ENCODE measurements around the gene LBP.
"Not testable (repeated sequence)": the region's sequence is repeated elsewhere in the genome, so short reads cannot be mapped to it uniquely, and the experiment has no call there.

Gene LBP

DNA sequence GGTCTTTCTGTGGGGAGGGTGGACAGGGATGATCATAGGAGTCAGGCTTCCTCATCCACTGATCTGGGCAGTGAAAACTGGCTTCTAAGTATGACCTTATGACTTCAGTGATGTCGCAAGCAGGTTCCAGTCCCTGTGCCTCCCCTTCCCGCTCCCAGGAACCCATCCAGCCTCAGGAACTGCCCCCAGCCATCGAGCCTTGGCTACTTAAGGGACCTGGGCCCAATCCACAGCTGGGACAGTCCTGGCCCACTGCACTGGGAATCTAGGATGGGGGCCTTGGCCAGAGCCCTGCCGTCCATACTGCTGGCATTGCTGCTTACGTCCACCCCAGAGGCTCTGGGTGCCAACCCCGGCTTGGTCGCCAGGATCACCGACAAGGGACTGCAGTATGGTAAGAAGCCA is at the start of gene LBP:
Gene LBP (plus strand): TSS at position 236 of the 405 bp plus-strand sequence. CDS start 35 bp downstream, at position 271.
- no peak for DNase-seq (ENCODE audit: extremely low read depth in 1 of 2, low read depth in 1 of 2)

DNA sequence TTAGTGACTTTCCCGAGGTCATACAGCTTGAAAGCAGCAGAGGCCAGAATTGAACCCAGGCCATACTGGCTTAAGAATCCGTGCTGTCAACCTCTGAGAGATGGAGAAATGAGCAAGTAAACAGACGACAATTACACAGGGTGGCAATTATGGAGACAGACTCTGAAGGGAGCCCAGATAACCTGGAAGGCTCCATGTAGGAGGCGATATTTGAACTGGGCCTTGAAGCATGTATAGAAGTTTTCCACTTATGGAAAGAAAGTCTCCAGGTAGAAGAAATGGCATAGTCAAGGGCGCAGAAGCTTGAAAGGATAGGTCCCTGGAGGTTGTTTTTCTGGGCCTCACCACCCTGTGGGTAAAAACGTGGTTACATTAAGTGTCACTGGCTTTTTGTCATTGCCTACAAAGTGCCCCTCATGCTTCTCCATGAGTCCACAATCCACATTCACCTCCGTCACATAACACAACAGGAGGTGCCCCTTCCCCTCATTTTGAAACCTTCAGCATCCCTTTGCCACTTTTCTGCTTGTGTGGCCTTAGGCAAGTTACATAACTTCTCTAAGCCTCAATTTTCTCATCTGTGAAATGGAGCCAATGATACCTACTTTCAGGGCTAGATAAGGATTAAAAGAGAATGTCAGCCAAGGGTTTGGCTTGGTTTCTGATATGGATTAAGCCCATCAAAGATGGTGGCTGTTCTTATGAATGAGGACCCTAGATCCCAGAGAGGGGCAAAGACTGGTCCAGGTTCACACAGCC is 48.2 kb upstream of the LBP start:
- no peak for DNase-seq (ENCODE audit: extremely low read depth in 1 of 2, low read depth in 1 of 2)

GRCh38 chr20:38298768-38299288 is 47.5 kb upstream of the LBP start:
- no peak for DNase-seq (ENCODE audit: extremely low read depth in 1 of 2, low read depth in 1 of 2)

DNA sequence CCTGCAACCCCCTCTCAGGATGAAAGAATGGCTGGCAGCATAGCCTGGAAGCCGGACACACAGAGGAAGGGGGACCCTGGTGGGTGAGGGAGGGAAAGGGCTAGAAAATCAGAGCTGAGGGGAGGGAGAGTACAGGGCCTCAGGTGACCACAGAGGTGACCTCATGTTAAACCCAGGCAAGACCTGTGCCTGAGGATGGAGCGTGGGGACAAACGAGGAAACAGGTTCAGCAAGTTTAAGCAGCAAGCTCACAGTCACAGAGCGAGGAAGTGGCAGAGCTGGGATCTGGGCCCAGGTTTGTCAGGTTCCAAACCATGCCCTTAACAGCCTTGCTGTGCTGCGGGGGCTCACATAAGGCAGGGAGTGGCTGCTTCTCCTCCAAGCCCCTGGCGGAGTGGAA is 46.3 kb upstream of the LBP start:
- DNase-seq (ENCODE audit: extremely low read depth in 1 of 2, low read depth in 1 of 2): no peak

DNA sequence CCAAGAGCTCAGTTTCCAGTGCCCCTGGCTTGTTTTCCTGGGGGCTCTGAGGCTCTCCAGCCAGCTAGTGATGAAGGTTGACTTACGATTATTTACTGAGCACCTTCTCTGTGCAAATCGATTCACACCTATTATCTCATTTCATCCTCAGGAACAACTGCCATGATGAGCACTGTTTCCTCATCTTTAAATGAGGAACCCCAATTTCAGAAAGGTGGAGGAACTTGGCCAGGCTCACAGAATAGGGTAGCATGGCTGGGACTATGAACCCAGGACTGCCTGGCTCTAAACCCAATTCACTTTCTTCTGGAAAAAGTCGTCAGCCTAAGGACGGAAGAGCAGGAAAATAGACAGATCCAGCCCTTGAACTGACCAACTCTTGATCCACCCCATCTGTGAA is 45.8 kb upstream of the LBP start:
- no peak for DNase-seq (ENCODE audit: extremely low read depth in 1 of 2, low read depth in 1 of 2)

GRCh38 chr20:38301309-38301708 is 45.0 kb upstream of the LBP start:
- DNase-seq (ENCODE audit: extremely low read depth in 1 of 2, low read depth in 1 of 2): no peak

GRCh38 chr20:38302786-38303185 is 43.5 kb upstream of the LBP start:
- DNase-seq (ENCODE audit: extremely low read depth in 1 of 2, low read depth in 1 of 2): no peak

GRCh38 chr20:38303908-38304379 is 42.3 kb upstream of the LBP start, which contains the start of gene BPI:
TSS of gene BPI (plus strand) at chr20:38304156. CDS start at chr20:38304224, 68 bp downstream.
- DNase-seq (ENCODE audit: extremely low read depth in 1 of 2, low read depth in 1 of 2): no peak

GRCh38 chr20:38304845-38305447 is 41.3 kb upstream of the LBP start:
- DNase-seq (ENCODE audit: extremely low read depth in 1 of 2, low read depth in 1 of 2): no peak

GRCh38 chr20:38305541-38305940 is 40.7 kb upstream of the LBP start:
- DNase-seq (ENCODE audit: extremely low read depth in 1 of 2, low read depth in 1 of 2): no peak

DNA sequence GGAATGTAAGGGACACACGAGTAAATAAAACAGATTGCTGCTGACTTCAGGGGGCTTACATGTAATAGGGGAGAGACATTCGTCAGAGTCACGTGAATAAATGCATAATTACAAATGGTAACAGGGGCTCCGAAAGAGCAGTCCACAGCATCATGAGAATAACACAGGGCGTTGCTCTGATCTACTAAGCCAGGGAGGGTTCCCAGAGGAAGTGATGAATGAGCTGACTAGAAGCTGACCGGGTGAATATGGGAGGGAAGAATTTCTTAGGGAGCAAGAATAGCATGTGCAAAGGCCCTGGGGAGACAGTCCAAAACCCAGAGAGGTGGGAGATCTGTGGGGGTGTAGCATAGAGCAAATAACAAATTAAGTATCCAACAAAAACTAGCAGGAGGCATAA is 39.9 kb upstream of the LBP start:
- no peak for DNase-seq (ENCODE audit: extremely low read depth in 1 of 2, low read depth in 1 of 2)

DNA sequence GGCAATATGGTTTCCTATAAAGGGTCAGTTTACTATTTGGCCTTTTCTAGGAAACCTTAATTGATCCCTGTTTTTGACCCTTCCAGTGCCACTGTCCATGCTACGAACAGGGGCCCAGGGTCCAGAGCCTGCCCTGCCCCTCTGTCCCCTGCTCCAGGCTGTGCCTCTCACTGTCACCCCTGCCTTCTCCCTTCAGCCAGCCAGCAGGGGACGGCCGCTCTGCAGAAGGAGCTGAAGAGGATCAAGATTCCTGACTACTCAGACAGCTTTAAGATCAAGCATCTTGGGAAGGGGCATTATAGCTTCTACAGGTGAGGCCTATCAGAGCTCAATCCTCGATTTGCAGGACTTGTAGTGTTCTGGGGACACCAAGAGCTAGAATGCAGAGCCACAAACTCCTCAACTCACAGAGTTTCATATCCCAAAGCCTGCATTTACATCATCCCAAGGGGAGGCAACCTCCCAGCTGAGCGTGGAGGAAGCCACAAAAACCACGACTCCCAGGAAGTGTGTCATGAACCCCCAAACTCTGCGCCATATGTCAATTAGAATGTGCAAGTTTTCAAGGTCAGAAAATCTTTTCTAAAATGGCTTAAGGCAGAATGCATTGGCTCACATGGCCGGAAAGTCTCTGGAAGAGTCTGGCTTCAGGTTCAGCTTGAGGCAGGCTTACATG is 38.8 kb upstream of the LBP start:
- no peak for DNase-seq (ENCODE audit: extremely low read depth in 1 of 2, low read depth in 1 of 2)

DNA sequence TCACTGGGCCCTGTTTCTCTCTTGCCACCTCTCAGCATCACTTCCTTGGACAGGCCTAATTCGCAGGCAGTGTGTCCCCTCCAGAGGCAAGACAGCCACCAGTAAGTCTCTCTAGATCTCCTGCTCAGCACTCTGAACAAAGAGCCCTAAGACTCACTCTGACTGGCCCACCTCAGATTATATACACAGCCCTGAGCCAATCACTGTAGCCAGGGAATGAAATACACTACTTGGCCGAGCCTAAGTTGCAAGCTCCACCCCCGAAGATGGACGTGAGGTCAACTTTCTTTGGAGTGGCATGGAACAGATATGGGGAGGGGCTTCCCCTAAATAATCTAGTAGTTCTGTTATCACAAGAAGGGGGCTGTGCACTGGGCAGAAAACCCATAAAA is 38.2 kb upstream of the LBP start:
- DNase-seq (ENCODE audit: extremely low read depth in 1 of 2, low read depth in 1 of 2): no peak

DNA sequence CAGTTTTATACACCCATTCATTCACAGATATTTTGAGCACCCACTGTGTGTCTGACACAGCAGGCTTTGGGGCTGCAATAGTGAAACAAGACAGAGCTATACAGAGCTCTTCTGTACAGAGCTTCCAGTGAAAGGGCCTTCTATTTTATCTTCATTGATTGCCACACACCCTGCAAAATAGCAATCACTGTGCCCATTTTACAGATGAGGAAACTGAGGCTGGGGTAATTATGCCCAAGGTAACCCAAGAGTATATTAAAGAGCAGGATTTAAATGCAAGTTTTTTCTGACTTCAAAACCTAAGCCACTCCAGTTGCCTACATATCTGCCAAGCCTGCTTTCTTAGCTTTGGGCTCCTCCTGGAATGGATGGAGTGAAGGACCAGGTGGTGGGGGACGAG is 37.8 kb upstream of the LBP start:
- DNase-seq (ENCODE audit: extremely low read depth in 1 of 2, low read depth in 1 of 2): no peak

DNA sequence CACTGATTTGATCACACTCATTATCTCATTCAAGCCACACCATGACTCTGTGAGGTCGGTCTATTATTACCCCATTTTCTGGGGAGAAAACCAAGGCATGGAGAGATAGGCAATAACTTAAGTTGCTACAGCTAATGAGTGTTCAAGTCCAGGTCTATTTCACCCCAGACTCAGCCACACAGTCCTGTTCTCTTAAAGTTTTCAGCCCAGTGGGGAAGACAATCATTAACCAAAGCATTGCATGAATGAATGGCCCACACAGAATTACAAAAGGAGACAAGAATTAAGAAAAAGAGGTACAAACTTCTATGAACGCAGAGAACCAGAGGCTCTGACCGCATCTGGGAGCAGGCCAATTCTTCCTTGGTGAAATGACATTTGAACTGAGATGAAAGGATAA is 35.2 kb upstream of the LBP start:
- no peak for DNase-seq (ENCODE audit: extremely low read depth in 1 of 2, low read depth in 1 of 2)

DNA sequence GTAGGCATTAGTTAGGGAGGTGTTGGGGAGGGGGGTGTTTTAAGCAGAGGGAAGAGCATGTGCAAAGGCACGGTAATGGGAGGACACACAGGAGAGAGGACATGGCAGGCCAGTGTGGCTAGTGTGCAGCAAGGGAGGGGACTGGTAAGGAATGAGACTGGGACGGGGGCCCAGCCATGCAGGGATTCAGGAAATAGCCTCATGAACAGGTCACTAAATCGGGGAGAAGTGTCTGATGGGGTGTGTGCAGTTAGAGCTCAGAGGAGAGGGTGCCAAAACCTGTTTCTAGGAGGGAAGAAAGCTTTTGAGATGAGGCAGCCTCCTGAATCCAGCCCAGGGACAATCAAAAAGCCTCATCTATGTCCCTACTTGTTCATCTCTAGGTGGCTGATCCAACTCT is 34.8 kb upstream of the LBP start:
- DNase-seq (ENCODE audit: extremely low read depth in 1 of 2, low read depth in 1 of 2): no peak

GRCh38 chr20:38313676-38314075 is 32.6 kb upstream of the LBP start:
- DNase-seq (ENCODE audit: extremely low read depth in 1 of 2, low read depth in 1 of 2): no peak

GRCh38 chr20:38314350-38314749 is 31.9 kb upstream of the LBP start:
- not testable (repeated sequence) for DNase-seq (ENCODE audit: extremely low read depth in 1 of 2, low read depth in 1 of 2)

DNA sequence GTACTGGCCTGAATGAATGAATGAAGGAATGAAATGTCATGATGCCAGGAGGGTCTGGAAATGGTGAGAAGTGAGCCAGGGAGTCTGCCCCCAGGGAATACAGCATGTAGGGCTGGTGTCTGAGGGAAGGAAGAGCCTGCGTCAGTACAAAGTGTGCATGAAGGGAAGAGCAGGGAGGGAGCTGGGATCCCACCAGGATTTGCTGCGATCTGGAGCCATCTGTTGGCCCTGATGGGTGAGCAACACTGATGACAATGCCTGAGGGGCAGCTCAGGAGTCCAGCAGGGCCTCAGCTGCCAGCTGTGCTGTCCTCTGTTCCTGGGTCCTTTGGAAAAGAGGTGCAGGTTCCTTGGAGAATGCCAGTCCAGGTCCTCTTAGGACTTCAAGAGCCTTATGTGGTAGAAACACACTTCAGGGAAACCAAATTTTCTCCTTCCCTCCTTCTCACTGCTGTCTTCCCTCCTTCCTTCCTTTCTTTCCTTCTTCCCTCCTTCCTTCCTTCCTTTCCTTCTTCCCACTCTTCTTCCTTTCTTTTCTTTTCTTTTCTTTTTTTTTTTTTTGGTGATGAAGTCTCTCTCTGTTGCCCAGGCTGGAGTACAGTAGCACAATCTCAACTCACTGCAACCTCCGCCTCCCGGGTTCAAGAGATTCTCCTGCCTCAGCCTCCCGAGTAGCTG is 30.9 kb upstream of the LBP start:
- DNase-seq (ENCODE audit: extremely low read depth in 1 of 2, low read depth in 1 of 2): no peak

GRCh38 chr20:38316341-38316740 is 29.9 kb upstream of the LBP start:
- no peak for DNase-seq (ENCODE audit: extremely low read depth in 1 of 2, low read depth in 1 of 2)

- DNase-seq (ENCODE audit: extremely low read depth in 1 of 2, low read depth in 1 of 2): no peak
These were observed 28.9 kb upstream of the LBP start for GRCh38 chr20:38317422-38317821.

All from activated CD8-positive, alpha-beta memory T cell treated with anti-CD3 and anti-CD28 coated beads for 1 hour (primary cell).